GM12872 (cell line): ENCODE results near the gene IGFL1.

Source experiments
- CTCF ChIP-seq: IDR thresholded peaks from 3 replicates; pipeline ENCODE4 v1.5.1; 2011; ENCODE audit warnings: low read depth, mild to moderate bottlenecking, low read length, moderate library complexity; ENCODE audit not compliant: insufficient read depth

Gene IGFL1

GRCh38 chr19:46216612-46217011 is 12.9 kb upstream of the IGFL1 start:
- TF ChIP-seq CTCF: no peak

GRCh38 chr19:46217476-46217875 is 12.1 kb upstream of the IGFL1 start:
- no peak for TF ChIP-seq CTCF

GRCh38 chr19:46218160-46218559 is 11.4 kb upstream of the IGFL1 start:
- no peak for TF ChIP-seq CTCF

GRCh38 chr19:46220038-46220615 is 9.4 kb upstream of the IGFL1 start:
- TF ChIP-seq CTCF: no peak

- TF ChIP-seq CTCF: no peak
These were observed 8.4 kb upstream of the IGFL1 start for GRCh38 chr19:46221152-46221551.

GRCh38 chr19:46221981-46222610 is 7.4 kb upstream of the IGFL1 start:
- TF ChIP-seq CTCF: no peak

- TF ChIP-seq CTCF: no peak
These were observed 4.8 kb upstream of the IGFL1 start for GRCh38 chr19:46224773-46225172.
